ENCODE results near the gene KDM5A. TPM values are rescaled to one million over a fixed set of nuclear protein-coding genes. Genes with fewer than 3 reads are reported as not detected.

KDM5A gene
- total RNA-seq, 1 experiment from 2014 or later = 56.9 TPM

DNA sequence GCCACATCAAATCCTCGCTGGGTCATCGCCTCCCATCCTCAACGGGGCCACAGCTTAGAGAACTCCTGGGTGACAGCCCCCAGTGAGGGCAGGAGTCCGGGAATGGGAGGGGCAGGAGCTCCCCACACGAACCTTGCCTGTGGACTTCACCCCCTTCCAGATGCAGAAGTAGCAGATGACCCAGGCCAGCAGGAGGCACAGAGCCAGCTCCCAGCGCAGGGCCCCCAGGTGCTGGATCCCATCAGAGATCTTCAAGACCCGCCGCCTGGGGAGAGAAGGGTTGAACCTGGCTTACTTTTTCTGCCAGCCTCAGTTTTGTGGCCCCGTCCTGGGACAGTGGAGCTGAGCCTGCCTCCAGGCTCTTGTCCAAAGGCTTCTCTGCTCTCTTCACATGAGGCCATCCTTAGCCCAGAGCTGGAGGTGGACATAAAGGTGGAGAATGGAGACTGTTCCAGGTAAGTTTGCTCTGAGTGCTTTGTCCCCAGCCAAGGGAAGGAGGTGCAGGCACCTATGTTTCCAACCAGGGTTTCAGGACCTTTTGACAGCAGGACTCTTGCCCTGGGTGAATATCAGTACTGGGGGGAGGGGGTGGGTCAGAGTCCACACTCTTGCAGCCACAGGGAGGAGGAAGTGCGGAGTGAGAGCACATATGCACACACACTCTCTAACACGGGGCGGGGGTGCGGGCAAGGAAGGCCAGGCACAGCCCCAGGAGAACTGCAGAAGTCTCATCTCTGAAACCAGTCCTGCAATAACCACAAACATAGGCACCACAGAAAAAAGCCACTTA is 151.9 kb downstream of the KDM5A start:
- Histone ChIP-seq H4K91ac (ENCODE audit: insufficient read length, low read depth, low read length) (no peak overlapping the region), H3K18ac (ENCODE audit: insufficient read length, low read depth, low read length) (no peak overlapping the region), H3K79me1 (ENCODE audit: insufficient read depth, low read depth, low read length, poor library complexity, severe bottlenecking) (no peaks in the 10 kb centered on the region), H2BK15ac (ENCODE audit: low read depth, low read length) (no peak overlapping the region), H3K23ac (ENCODE audit: insufficient read length, low read depth, low read length) (no peak overlapping the region), H3K27ac (ENCODE audit: insufficient read length, low read depth, low read length) (no peak overlapping the region), H3K4me2 (ENCODE audit: insufficient read depth, insufficient read length, low read length) (no peak overlapping the region), H2BK20ac (ENCODE audit: low read depth, low read length, poor library complexity, severe bottlenecking) (no peak overlapping the region), H3T11ph (ENCODE audit: low read length) (no peak overlapping the region), H3K14ac (ENCODE audit: insufficient read depth, low read length) (no peak overlapping the region), H3K4me1 (ENCODE audit: insufficient read depth, low read length) (no peaks in the 10 kb centered on the region), H3K23me2 (ENCODE audit: insufficient read length, low read depth, low read length, poor library complexity, severe bottlenecking) (no peaks in the 10 kb centered on the region), H3K9ac (ENCODE audit: extremely low read depth, insufficient read length, low read length) (no peak overlapping the region), H4K8ac (replicated peaks; ENCODE audit: insufficient read length, low read depth, low read length) (no peak overlapping the region), H4K5ac (ENCODE audit: insufficient read length, low read depth, low read length) (no peak overlapping the region), H3K79me2 (ENCODE audit: insufficient read depth, low read length) (no peaks in the 10 kb centered on the region), H4K20me1 (ENCODE audit: control insufficient read depth, insufficient read depth, insufficient read length) (no peaks in the 10 kb centered on the region), H2BK12ac (ENCODE audit: insufficient read length, low read depth, low read length) (no peak overlapping the region), H3K56ac (ENCODE audit: insufficient read length, low read depth, low read length) (no peak overlapping the region), H3K9me3 (ENCODE audit: control insufficient read depth, low read depth, low read length) (peaks cover 8% of the 10 kb centered on the region), H2AK5ac (ENCODE audit: insufficient read length, low read length) (no peak overlapping the region), H3K4ac (ENCODE audit: low read depth, low read length) (no peak overlapping the region), H2AFZ (ENCODE audit: low read length) (no peak overlapping the region), H2BK120ac (ENCODE audit: low read depth, low read length, poor library complexity, severe bottlenecking) (no peak overlapping the region), H2BK5ac (ENCODE audit: insufficient read length, low read length) (no peak overlapping the region), H3K27me3 (ENCODE audit: insufficient read depth, low read length) (no peaks in the 10 kb centered on the region)
- Mint-ChIP-seq H3K36me3 (ENCODE audit: insufficient read depth in 1 of 3, low read depth in 3 of 3) (peaks cover 3 to 17% (median 13%) of the 10 kb centered on the region in 3 experiments; a peak in 6 of 7 replicates), H3K27me3 (ENCODE audit: low read depth) (peaks cover 14% of the 10 kb centered on the region), H3K27ac (no peak overlapping the region), H3K4me1 (peaks cover 0 to 8% of the 10 kb centered on the region in 2 experiments; a peak in 2 of 4 replicates), H3K4me3 (no peak overlapping the region), H3K9me3 (peaks cover 23 to 26% of the 10 kb centered on the region in 2 experiments)
- peak; percentile 17 for DNase-seq
- no CpG with 5 or more reads among the region's 13 CpGs for WGBS (ENCODE audit: extremely low coverage, insufficient read length, low lambda C conversion rate)
- TF ChIP-seq, protein P1, sequence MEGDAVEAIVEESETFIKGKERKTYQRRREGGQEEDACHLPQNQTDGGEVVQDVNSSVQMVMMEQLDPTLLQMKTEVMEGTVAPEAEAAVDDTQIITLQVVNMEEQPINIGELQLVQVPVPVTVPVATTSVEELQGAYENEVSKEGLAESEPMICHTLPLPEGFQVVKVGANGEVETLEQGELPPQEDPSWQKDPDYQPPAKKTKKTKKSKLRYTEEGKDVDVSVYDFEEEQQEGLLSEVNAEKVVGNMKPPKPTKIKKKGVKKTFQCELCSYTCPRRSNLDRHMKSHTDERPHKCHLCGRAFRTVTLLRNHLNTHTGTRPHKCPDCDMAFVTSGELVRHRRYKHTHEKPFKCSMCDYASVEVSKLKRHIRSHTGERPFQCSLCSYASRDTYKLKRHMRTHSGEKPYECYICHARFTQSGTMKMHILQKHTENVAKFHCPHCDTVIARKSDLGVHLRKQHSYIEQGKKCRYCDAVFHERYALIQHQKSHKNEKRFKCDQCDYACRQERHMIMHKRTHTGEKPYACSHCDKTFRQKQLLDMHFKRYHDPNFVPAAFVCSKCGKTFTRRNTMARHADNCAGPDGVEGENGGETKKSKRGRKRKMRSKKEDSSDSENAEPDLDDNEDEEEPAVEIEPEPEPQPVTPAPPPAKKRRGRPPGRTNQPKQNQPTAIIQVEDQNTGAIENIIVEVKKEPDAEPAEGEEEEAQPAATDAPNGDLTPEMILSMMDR (conservative IDR thresholded peaks at IDR 0.05) = no peak

Measured in H9 (cell line).